Ectodermal cell (in vitro differentiated cells): Measurements from ENCODE around the gene CLSTN2.

Experiments used
- H3K27ac ChIP-seq: 2 replicates; pipeline ENCODE4 v1.7.0; 2013; ENCODE audit warnings: mild to moderate bottlenecking, low read depth, low read length; ENCODE audit not compliant: insufficient read depth, poor library complexity, severe bottlenecking
- H3K27me3 ChIP-seq: 2 replicates; pipeline ENCODE4 v1.7.0; 2013; ENCODE audit warnings: mild to moderate bottlenecking, low read length; ENCODE audit not compliant: insufficient read depth, control insufficient read depth, poor library complexity, severe bottlenecking
- H3K36me3 ChIP-seq: one replicate; pipeline ENCODE4 v1.7.0; 2013; ENCODE audit warnings: low read length; ENCODE audit not compliant: control insufficient read depth, insufficient read depth
- H3K4me1 ChIP-seq: one replicate; pipeline ENCODE4 v1.7.0; 2013; ENCODE audit warnings: low read length; ENCODE audit not compliant: control insufficient read depth, insufficient read depth
- H3K4me3 ChIP-seq: 2 replicates; pipeline ENCODE4 v1.7.0; 2013; ENCODE audit warnings: low read depth, low read length, control low read depth; ENCODE audit not compliant: insufficient read depth
- H3K9me3 ChIP-seq: 2 replicates; pipeline ENCODE4 v1.7.0; 2013; ENCODE audit warnings: mild to moderate bottlenecking, low read length, moderate library complexity; ENCODE audit not compliant: control insufficient read depth
- WGBS, 2 experiments: methylation state at CpG; one replicate each; pipeline ENCODE4 v1.1.7; 2013; ENCODE audit warnings: missing lambda C conversion rate in 2 of 2; 5-methylcytosine and 5-hydroxymethylcytosine counted together

CLSTN2 gene

GRCh38 chr3:140088513-140088912 lies 153.5 kb downstream of the CLSTN2 start:
- H3K4me1 ChIP-seq = no peaks in the 10 kb centered on the region
- H3K9me3 ChIP-seq = no peaks in the 10 kb centered on the region
- WGBS, 2 experiments = 81 to 89% methylated on average over 2 of the region's 2 CpGs
- H3K27ac ChIP-seq = no peak overlapping the region
- H3K4me3 ChIP-seq = no peak overlapping the region
- no peaks in the 10 kb centered on the region for H3K36me3 ChIP-seq
- no peaks in the 10 kb centered on the region for H3K27me3 ChIP-seq

- Histone ChIP-seq H3K27me3 (no peaks in the 10 kb centered on the region), H3K9me3 (no peaks in the 10 kb centered on the region), H3K27ac (no peak overlapping the region), H3K36me3 (no peaks in the 10 kb centered on the region), H3K4me1 (no peaks in the 10 kb centered on the region), H3K4me3 (no peak overlapping the region)
- WGBS, 2 experiments = 79 to 96% methylated on average over 1 to 2 of the region's 2 CpGs
Observed at GRCh38 chr3:140089403-140090072, 154.6 kb downstream of the CLSTN2 start.

GRCh38 chr3:140091143-140091542 lies 156.2 kb downstream of the CLSTN2 start:
- no peaks in the 10 kb centered on the region for H3K4me1 ChIP-seq
- H3K9me3 ChIP-seq = no peaks in the 10 kb centered on the region
- no peak overlapping the region for H3K27ac ChIP-seq
- H3K4me3 ChIP-seq = no peak overlapping the region
- no peaks in the 10 kb centered on the region for H3K36me3 ChIP-seq
- 89 to 97% methylated on average over 3 of the region's 3 CpGs for WGBS, 2 experiments
- H3K27me3 ChIP-seq = no peaks in the 10 kb centered on the region

GRCh38 chr3:140092848-140093536 lies 158.0 kb downstream of the CLSTN2 start:
- H3K9me3 ChIP-seq = no peaks in the 10 kb centered on the region
- no peak overlapping the region for H3K27ac ChIP-seq
- H3K36me3 ChIP-seq = no peaks in the 10 kb centered on the region
- no peak overlapping the region for H3K4me3 ChIP-seq
- H3K27me3 ChIP-seq = no peaks in the 10 kb centered on the region
- 68 to 74% methylated on average over 8 of the region's 8 CpGs for WGBS, 2 experiments
- H3K4me1 ChIP-seq = no peaks in the 10 kb centered on the region

GRCh38 chr3:140093742-140094141 lies 158.8 kb downstream of the CLSTN2 start:
- no peaks in the 10 kb centered on the region for H3K27me3 ChIP-seq
- H3K4me1 ChIP-seq = no peaks in the 10 kb centered on the region
- WGBS, 2 experiments = 94% methylated on average over 5 of the region's 5 CpGs
- H3K9me3 ChIP-seq = no peaks in the 10 kb centered on the region
- H3K27ac ChIP-seq = no peak overlapping the region
- no peak overlapping the region for H3K4me3 ChIP-seq
- no peaks in the 10 kb centered on the region for H3K36me3 ChIP-seq

- H3K4me3 ChIP-seq = no peak overlapping the region
- H3K27ac ChIP-seq = no peak overlapping the region
- 95 to 100% methylated on average over 1 of the region's 1 CpG for WGBS, 2 experiments
- no peaks in the 10 kb centered on the region for H3K27me3 ChIP-seq
- H3K9me3 ChIP-seq = no peaks in the 10 kb centered on the region
- no peaks in the 10 kb centered on the region for H3K4me1 ChIP-seq
- H3K36me3 ChIP-seq = no peaks in the 10 kb centered on the region
Observed at GRCh38 chr3:140094487-140094886, 159.5 kb downstream of the CLSTN2 start.

- no peak overlapping the region for H3K4me3 ChIP-seq
- WGBS, 2 experiments = 91% methylated on average over 3 of the region's 3 CpGs
- no peaks in the 10 kb centered on the region for H3K4me1 ChIP-seq
- H3K27me3 ChIP-seq = no peaks in the 10 kb centered on the region
- no peak overlapping the region for H3K27ac ChIP-seq
- no peaks in the 10 kb centered on the region for H3K36me3 ChIP-seq
- no peaks in the 10 kb centered on the region for H3K9me3 ChIP-seq
Observed at GRCh38 chr3:140096037-140096436, 161.1 kb downstream of the CLSTN2 start.

GRCh38 chr3:140097874-140098635 lies 163.1 kb downstream of the CLSTN2 start:
- H3K36me3 ChIP-seq = no peaks in the 10 kb centered on the region
- no peaks in the 10 kb centered on the region for H3K27me3 ChIP-seq
- WGBS, 2 experiments = 95% methylated on average over 2 of the region's 3 CpGs; no CpG with 5 or more reads in 1 of the 2 experiments
- H3K4me1 ChIP-seq = no peaks in the 10 kb centered on the region
- no peak overlapping the region for H3K27ac ChIP-seq
- no peaks in the 10 kb centered on the region for H3K9me3 ChIP-seq
- no peak overlapping the region for H3K4me3 ChIP-seq

- WGBS, 2 experiments = 95 to 98% methylated on average over 7 of the region's 7 CpGs
- H3K4me3 ChIP-seq = no peak overlapping the region
- H3K27ac ChIP-seq = no peak overlapping the region
- H3K36me3 ChIP-seq = no peaks in the 10 kb centered on the region
- H3K4me1 ChIP-seq = no peaks in the 10 kb centered on the region
- H3K9me3 ChIP-seq = no peaks in the 10 kb centered on the region
- no peaks in the 10 kb centered on the region for H3K27me3 ChIP-seq
Observed at GRCh38 chr3:140100479-140100878, 165.5 kb downstream of the CLSTN2 start.

GRCh38 chr3:140103166-140103565 lies 168.2 kb downstream of the CLSTN2 start:
- Histone ChIP-seq H3K36me3 (no peaks in the 10 kb centered on the region), H3K4me1 (no peaks in the 10 kb centered on the region), H3K4me3 (no peak overlapping the region), H3K27ac (no peak overlapping the region), H3K9me3 (no peaks in the 10 kb centered on the region), H3K27me3 (no peaks in the 10 kb centered on the region)
- WGBS, 2 experiments = 91 to 94% methylated on average over 1 of the region's 1 CpG
